ENCODE measurements around the gene SYT5. TPM values are rescaled to one million over a fixed set of nuclear protein-coding genes. Genes with fewer than 3 reads are reported as not detected.
"Not testable (repeated sequence)": the region's sequence is repeated elsewhere in the genome, so short reads cannot be mapped to it uniquely, and the experiment has no call there.

Gene SYT5
- polyA plus RNA-seq (2013, experiment 1 of 2; ENCODE audit: insufficient read length) = 0.37 TPM
- 0.47 TPM for polyA plus RNA-seq (2013, experiment 2 of 2; ENCODE audit: insufficient read length)

DNA sequence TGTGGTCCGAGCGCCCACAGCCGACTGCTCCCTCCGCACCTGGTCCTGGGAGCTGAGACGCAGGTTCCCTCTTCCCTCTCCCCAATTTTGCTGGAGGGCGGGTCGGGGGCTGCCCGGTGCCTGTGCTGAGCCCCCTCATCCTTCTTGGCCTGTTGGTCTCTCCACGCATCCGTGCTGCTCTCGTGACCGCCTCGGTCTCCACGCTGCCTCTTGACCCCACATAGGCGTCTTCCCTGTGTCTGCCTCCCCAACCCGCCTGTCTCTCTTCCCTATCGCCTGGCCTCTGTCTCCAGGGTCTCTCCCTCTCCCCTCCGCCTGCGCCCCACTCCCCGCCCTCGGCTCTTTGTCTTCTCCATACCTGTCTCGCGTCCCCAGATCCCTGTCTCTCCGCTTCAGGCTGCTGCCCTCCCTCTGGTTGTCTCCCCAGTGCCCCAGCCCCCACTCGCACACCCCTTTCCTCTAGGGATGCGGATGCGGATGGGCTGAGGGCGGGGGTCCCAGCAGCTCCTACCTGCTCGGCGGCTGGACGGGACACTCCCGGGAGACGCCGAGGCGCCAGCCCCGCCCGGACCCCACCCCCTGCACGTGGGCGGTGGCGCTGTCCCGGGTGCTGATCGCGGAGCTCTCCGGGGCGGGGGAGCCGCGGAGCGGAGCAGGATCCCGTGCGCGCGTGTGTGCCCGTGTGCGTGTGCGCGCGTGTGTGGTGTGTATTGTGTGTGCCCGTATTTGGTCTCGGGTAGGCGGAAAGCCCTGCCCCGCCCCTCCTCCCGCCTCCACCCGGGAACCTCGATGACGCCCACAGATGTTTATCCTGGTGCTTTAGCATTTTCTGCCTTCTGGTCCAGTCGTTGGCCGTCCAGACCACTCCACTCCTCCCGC is at the start of gene SYT5:
TSS of gene SYT5 (minus strand) at position 684 of the 879 bp plus-strand sequence. CDS start 1,248 bp downstream, outside the sequence.
- DNase-seq = peak; percentile 18

DNA sequence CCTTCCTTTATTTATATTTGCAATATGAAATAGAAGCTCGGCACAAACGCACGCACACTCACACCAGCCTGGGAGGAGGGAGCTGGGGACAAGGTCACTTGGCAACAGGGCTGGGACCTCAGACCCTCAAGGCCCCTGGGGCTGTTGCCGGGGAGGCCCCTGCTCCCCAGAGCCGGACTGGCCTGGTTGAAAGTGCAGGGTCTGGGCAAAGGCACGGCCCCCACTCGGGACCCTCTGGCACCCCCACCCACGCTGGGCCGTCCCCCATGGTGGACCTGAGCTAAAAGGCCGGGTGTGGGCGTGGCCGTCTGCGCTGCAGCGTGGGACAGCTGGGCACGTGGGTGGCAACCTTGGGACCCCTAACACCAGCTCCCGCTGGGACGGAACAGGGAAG is 49.7 kb upstream of the SYT5 start:
- no peak for DNase-seq

DNA sequence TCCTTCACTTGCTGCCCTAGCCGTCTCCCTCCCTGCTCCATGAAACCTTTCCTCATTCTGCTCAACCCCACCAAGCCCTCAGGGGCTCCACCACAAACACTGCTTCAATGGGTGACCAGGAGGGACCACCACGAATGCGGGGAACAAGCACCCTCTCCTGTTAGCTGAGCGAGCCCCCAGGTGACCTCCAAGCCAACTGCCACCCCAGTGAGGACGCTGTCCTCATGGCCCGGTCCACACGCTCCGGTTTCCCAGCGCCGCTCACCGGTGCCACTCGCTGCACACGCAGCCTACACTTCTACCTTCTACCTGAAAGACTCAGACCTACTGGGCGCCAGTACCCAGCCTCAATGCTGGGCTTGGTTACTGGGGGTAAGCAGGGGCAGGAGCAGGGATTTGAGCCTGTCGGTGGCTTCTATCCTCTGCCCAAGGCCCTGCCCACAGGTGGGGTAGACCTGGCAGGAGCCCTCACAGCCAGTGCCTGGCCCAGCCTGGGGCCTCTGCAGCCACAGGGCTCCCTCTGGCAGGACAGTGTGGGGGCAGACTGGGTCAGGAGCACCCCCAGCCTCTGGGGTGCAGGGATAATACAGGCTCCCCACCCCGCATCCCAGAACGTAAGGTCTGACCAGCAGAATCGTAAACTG is 49.2 kb upstream of the SYT5 start:
- no peak for DNase-seq

DNA sequence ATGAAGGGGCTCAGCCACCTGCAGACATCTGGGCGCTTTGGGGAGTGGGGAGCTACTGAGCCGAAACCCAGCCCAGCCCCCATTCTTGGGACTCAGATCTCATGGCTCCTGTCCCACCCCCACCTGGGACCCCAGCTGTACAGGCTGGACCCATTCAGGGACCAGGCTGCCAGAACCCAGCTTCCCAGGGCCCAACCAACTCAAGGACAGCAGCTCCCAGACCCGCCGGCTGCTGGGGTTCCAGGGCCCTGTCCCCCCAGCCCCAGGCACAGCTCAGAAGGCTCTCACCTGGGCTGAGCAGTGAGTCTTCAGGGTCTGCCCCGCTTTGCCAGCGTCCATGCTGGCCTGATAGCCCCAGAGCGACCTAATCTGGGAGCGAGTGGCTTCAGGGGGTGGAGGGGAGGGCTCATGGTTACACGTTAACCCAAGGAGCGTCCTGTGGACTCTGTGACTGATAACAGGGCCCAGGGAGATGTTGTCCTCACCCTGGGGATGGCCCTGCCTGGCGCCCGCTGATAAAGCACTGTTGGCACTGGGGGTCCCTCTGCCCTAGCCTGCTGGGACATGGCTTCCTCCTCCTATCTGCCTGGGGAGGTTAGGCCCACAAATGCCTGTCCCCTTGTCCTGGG is 48.4 kb upstream of the SYT5 start, which contains the start of gene TMEM86B:
TSS of gene TMEM86B (minus strand) at position 361 of the 629 bp plus-strand sequence. CDS start at position 339, 22 bp downstream.
- DNase-seq = no peak

DNA sequence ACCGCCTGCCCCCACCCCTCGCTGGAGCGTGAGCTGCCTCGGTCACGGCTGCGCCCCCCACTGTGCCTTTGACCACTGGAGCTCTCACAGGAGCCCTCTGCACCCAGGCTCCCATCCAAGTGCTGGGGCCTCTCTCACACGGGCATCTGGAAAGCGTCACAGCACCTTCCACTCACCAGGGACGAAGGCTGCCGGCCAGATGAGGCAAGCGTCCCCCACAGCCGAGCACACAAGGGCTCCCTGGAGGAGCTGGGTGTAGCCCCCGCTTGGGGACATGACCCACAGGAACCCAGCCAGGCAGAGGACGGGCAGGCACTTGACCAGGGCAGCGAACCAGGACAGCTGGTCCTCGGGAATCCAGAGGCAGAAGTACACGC is 47.9 kb upstream of the SYT5 start:
- DNase-seq = no peak

DNA sequence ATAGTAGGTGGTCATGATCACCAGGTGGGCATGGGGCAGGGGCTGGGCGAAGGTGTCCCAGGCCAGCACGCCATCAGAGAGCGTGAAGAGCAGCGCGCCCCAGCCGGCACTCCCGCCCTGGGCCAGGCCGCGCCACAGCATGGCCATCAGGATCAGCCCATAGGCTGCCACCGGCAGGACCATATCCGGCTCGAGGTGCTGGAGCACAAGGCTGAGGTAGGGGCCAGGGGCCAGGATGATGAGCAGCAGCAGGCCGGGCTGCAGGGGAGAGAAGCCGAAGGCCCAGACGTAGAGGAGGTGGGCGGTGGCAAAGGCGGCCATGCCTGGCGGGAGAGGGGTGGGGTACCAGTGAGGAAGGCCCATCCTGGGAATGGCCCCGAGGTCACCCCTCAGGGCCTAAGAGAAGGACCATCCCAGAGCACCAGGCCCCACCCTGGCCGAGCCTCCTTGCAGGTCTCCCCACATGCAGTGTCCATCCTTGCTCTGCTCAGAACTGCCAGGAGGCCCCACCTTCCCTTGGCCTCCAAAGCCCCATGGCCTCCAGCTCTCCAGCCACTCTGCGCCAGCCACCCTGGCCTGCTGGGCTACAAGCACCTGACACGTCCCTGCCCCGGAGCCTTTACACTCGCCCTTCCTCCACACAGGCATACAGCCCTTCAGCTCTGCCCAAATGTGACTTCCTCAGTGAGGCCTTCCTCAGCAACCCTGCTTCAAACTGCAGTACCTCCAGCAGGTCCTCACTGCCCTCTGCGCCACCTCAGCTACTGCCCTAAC is 47.3 kb upstream of the SYT5 start:
- DNase-seq = no peak

DNA sequence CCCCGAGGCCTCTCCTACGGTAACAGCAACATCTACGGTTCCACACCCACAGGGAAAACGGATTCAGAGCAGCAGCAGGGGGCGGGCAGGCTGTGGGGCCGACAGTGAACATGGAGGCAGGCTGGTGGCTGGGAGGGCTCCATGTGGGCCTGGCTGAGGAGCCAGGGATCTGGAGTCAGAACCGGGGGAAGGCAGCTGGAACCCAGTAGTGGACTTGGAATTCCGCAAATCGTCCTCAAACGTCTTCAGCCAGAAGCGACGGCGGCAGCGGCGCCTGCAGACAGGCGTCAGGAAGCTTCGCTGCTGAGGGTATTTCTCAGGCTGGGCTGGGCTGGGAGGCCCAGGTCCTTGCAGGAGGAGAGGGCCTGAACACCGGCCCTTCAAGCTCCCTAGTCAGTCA is 46.7 kb upstream of the SYT5 start:
- no peak for DNase-seq

DNA sequence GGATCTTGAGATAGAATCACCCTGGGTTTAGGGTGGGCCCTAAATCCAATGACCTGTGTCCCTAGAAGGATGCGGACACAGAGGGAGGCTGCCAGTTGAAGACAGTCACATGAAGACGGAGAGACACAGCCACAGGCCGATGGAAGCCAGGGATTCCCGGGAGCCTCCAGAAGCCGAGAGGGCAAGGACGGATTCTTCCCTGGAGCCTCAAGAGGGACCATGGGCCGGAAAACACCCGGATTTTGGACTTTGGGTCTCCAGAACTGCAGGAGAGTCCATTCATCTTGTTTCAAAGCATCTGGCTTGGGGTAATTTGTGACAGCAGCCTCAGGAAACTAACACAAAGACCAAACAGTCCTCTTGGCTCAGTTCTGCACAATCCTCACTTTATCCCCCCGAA is 46.2 kb upstream of the SYT5 start:
- DNase-seq = no peak

DNA sequence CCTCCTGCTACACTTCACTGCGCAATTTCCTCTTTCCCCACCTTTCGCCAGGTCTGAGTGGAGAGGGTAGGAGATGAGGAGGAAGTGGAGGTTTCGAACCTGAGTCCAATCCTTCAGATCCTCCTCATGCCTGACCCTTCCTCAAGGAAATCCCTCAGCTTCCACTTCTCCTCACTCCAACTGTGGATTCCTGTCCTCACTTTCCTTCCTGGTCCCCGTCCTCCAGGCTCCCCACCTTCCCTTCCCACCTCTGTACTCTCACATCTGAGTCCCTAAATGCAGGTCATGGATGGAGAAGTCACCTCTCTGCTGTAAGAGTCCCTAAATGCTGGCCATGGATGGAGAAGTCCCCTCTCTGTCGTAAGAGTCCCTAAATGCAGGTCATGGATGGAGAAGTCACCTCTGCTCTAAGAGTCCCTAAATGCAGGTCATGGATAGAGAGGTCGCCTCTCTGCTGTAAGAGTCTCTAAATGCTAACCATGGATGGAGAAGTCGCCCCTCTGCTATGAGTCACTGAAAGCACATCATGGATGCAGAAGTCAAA is 45.4 kb upstream of the SYT5 start:
- DNase-seq = no peak

DNA sequence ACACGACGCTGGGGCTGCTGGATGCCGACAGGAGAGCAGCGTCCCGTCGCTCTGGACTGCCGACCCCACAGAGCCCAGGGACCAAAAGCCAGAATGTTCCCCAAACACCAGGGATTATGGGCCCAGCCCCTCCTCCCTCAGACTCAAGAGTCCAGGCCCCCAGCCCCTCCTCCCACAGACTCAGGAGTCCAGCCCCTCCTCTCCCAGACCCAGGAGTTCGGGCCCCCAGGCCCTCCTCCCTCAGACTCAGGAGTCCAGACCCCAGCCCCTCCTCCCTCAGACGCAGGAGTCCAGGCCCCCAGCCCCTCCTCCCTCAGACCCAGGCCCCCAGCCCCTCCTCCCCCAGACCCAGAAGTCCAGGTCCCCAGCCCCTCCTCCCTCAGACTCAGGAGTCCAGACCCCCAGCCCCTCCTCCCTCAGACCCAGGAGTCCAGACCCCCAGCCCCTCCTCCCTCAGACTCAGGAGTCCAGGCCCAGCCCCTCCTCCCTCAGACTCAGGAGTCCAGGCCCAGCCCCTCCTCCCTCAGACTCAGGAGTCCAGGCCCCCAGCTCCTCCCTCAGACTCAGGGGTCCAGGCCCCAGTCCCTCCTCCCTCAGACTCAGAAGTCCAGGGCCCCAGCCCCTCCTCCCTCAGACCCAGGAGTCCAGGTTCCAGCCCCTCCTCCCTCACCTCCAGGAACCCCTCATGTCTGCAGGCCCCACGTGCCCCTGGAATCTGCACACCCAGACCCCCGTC is 44.8 kb upstream of the SYT5 start:
- DNase-seq = not testable (repeated sequence)

DNA sequence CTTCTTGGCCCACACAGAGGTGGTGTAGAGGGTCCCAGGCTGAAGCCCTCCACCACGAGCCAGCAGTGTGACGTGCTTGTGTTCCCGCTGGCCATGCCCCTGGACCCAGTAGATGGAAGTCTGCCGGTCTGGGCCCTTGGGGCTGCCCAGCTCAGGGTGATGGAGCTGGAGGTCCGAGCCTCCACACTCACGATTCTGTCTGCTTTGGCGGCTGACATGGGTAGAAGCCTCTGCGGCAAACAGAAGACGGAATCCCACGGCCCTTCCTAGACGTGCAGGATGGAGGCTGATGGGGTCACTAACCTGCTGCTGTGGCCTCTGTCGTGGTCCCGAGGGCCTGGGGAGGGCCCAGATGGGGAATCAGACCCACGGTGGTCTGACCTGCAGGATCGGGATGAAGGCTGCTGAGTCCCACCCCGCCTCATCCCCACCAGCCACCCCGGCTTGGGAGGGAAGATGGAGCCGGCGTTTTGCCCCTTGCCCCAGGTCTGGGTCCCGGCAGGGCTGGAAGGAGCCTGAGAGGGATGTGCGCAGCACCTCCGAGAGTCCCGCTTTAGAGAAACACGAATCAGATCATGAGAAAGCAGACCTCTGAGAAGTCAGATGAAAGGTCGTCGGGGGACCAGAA is 44.1 kb upstream of the SYT5 start:
- DNase-seq = no peak

DNA sequence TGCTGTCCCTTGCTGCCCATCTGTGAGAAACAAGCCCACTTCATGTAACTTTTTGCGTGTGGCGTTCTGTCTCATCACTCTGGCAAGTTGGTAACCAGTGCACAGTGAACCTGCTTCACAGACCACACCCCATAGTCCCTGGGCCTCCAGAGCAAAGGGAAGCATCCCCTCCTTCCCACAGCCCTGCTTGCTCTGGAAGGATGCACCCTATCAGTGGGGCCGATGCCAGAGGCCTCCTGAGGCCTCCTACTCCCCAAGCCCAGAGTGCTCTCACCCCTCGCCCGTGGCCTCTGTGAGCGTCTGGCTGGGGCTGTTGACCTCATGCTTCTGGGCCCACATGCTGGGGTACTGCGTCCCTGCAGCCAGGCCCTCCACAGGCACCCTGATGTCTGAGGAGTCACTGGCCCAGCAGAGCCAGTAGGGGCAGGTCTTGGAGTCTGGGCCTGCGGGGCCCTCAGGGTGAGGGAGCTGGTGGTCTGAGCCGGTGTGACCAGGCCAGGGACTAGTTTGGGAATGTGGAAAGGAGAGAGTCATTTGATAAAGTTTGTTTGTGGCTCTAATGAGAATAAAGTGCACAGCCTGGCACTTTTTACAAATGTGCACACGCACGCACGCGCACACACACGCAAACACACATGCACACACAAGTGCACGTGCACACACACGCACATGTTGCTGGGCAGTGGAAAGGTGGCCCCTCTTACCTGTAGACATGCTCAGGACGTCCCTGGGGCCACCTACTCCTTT is 43.4 kb upstream of the SYT5 start:
- no peak for DNase-seq

DNA sequence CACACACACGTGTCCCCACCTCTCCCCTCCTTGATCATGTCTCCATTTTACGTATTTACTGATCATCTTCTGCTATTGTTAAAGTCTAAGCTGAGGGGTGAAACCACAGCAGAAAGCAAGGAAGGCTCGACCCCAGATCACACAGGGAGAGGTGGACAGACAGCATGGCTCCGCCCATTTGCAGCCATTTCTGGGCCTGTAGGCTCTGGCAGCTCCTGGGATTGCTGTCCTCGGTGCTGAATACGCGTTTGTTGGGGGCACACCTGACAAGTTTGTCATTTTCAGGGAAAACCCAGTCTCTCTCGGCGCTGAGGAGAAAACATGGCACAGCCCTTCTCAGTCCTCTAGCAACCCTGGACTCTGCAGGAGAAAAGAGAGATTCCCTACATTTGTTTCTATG is 40.4 kb upstream of the SYT5 start:
- no peak for DNase-seq

DNA sequence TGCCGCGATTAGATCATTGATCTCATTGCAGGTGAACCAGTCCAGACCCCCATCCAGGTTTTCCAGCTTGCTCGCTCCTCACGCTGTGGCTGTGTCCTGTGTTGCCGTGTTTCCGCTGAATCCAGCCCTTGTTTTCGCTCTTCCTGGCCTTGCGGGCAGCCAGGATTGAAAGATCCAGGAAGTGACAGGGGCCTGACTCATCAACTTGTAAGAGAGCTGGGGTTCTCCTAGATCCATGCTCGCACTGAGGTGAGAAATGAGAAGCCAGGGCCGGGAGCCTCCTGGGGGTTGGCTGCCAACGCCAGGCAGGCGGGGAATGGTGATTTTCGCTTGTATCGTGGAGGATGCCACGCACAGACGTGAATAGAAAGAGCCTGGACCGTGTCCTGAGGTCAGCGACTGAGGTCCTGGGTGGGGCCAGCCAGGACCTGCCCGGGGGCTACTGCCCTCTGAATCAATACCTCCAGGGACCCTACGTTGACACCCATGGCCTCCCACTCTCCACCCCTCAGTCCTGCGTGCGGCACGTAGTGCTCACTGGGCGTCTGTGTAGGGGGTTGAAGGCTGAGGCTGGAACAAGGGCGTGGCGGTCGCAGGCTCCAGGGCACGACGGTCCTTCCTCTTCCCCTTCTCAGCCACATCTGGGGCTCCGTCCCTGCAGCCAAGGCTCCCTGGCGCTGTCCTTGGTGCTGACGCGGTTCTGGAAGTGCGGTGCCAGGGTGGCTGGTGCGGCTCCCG is 36.5 kb upstream of the SYT5 start:
- DNase-seq = peak; percentile 99

DNA sequence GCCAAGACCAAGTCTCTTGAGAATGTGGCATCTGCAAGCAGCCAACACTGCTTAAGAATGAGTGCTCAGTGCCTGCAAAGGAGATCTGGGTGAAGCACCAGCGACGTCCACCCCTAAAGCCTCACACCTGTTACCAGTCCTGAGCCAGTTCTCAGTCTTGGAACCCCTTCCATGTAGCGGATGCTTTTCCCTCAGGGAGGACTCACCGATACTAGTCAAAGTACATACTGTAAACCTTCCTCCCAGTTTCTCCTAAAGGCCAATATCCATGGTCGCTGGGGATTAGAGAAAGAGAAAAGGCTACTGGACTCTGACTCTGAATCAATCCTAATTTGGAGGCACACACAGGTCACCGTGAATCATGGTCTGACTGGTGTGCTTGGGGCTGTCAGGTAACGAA is 33.5 kb upstream of the SYT5 start:
- no peak for DNase-seq

DNA sequence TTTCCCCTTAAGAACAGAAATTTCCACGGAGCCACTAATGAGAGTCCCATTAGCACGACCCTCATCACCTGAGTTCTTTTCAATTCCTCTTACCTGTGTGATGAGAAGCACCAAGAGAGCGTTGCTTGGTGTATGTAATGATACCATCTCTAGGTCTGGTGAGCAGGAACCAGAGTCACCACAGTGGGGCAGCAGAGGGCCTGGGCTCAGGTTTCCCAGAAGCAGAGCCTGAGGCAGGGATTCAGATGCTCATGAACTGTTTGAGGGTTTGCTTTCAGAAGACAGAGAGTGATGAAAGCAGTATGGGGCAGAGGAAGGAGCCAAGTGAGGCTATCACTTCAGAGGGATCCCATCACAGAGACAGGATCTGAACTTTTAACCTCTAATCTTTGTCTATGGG is 32.4 kb upstream of the SYT5 start:
- no peak for DNase-seq

DNA sequence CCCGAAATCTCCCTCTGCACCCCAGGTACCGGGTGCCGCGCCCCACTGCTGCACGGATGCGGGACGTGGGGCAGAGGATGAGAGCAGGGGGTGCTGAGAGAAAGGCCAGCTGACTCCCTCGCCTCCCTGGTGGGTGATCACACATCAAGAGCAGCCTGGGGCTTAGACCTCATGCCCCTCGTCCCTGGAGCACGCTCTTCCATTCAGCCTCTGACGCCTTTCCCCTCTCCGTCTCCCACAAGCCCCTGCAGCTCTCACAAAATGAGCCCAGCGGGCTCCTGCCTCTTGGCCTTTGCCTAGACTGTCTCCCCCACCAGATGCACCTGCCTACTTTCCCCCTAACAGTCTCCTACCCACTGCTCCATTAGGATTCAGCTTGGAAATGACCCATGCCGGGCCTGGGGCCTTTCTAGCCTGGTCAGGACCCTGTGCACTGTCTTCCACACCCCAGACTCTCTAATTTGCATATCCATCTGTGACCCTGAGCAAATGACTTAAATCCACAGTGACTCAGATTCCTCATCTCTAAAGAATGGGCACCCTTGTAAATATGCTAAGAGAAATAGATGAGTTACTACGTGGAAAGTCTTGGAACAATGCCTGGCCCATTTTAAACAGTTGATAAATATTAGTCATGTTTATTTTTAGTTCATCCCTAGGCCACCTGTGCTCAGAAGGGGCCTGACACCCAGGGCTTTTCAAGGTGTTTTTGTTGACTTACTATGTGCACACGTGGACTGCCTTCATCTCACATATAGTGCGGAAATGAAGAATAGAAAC is 29.8 kb upstream of the SYT5 start:
- DNase-seq = peak; percentile 92

DNA sequence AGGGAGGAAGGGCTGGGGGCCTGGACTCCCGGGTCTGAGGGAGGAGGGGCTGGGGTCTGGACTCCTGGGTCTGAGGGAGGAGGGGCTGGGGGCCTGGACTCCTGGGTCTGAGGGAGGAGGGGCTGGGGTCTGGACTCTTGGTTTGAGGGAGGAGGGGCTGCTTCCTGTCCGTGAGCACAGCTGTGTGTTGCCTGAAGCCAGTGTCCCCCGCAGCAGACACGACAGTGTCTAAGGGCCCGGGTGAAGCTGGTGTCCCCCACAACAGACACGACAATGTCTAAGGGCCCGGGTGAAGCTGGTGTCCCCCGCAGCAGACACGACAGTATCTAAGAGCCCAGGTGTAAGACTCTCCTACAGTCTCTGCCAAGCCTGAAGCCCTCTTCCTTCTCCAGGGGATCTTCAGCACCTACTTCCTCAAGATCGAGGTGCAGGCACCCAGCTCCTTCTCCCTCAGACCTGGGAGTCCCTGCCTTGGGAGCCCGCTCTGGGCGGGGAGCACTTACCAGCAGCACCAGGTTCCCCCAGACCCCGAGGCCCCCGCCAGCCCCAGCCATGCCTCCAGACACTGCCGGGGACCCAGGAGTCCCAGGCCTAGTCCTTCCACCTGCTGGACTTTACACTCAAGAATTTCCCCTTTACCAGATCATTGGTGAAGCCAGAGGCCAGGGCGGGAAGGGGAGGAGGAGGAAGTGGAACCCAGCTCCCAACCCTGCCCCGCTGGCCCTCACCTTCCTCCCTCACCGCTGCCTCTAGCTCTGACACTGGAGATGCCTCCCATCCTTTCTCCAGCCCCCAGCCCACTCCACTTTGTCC is 29.0 kb upstream of the SYT5 start, which contains the start of gene PTPRH:
TSS of gene PTPRH (minus strand) at position 622 of the 813 bp plus-strand sequence. CDS start at position 554, 68 bp downstream.
- no peak for DNase-seq

Data from fibroblast of skin of scalp (primary cell).